Measurements from ENCODE around the gene RTN4RL1. TPM values are rescaled to one million over a fixed set of nuclear protein-coding genes. Genes with fewer than 3 reads are reported as not detected.

The RTN4RL1 gene
- total RNA-seq, 1 donor from 2014 or later: 11.5 TPM

- no peaks in the 10 kb centered on the region for H3K9me3 ChIP-seq
- peaks cover 28 to 35% of the 10 kb centered on the region in 2 donors for H3K36me3 ChIP-seq
- intact Hi-C loops (cut with DNase I): no loop called here
- no peak overlapping the region for H3K4me3 ChIP-seq
- no peak for DNase-seq (ENCODE audit: low spot score in 2 of 2)
- no peak for TF ChIP-seq CTCF (IDR thresholded peaks at IDR 0.05)
- H3K4me1 ChIP-seq: peaks cover 5 to 10% of the 10 kb centered on the region in 2 donors
- H3K27ac ChIP-seq: no peak overlapping the region
- H3K27me3 ChIP-seq: no peaks in the 10 kb centered on the region
These were observed 10.7 kb upstream of the RTN4RL1 start for GRCh38 chr17:2035541-2036488.

- TF ChIP-seq CTCF (IDR thresholded peaks at IDR 0.05): no peak
- DNase-seq (ENCODE audit: low spot score in 2 of 2): no peak
- H3K36me3 ChIP-seq: peaks cover 23 to 35% of the 10 kb centered on the region in 2 donors
- no peak overlapping the region for H3K27ac ChIP-seq
- H3K4me1 ChIP-seq: peaks cover 7 to 13% of the 10 kb centered on the region in 2 donors
- intact Hi-C loops (cut with DNase I): no loop called here
- H3K27me3 ChIP-seq: no peaks in the 10 kb centered on the region
- H3K4me3 ChIP-seq: no peak overlapping the region
- H3K9me3 ChIP-seq: no peaks in the 10 kb centered on the region
These were observed 9.8 kb upstream of the RTN4RL1 start for GRCh38 chr17:2034806-2035540.

- TF ChIP-seq CTCF (IDR thresholded peaks at IDR 0.05): no peak
- Histone ChIP-seq H3K4me1 (peaks cover 7 to 16% of the 10 kb centered on the region in 2 donors), H3K36me3 (peaks cover 23 to 35% of the 10 kb centered on the region in 2 donors), H3K27ac (no peak overlapping the region), H3K27me3 (no peaks in the 10 kb centered on the region), H3K9me3 (no peaks in the 10 kb centered on the region), H3K4me3 (no peak overlapping the region)
- no peak for DNase-seq (ENCODE audit: low spot score in 2 of 2)
- intact Hi-C loops (cut with DNase I): no loop called here
These were observed 9.0 kb upstream of the RTN4RL1 start for GRCh38 chr17:2034157-2034556.

- TF ChIP-seq CTCF (IDR thresholded peaks at IDR 0.05): no peak
- peaks cover 23 to 35% of the 10 kb centered on the region in 2 donors for H3K36me3 ChIP-seq
- no peak for DNase-seq (ENCODE audit: low spot score in 2 of 2)
- H3K9me3 ChIP-seq: no peaks in the 10 kb centered on the region
- no peak overlapping the region for H3K4me3 ChIP-seq
- no peak overlapping the region for H3K27ac ChIP-seq
- intact Hi-C loops (cut with DNase I): no loop called here
- H3K27me3 ChIP-seq: no peaks in the 10 kb centered on the region
- H3K4me1 ChIP-seq: peaks cover 7 to 16% of the 10 kb centered on the region in 2 donors
These were observed 8.0 kb upstream of the RTN4RL1 start for GRCh38 chr17:2033153-2033552.

- H3K4me3 ChIP-seq: peak overlapping the region; percentile 95 to 99
- peak in 2 of 3 experiments; percentile 8 to 41 for TF ChIP-seq CTCF (IDR thresholded peaks at IDR 0.05)
- peaks cover 7 to 17% of the 10 kb centered on the region in 2 donors for H3K4me1 ChIP-seq
- intact Hi-C loops (cut with DNase I): loop anchor here (1.0 kb wide), 1 partner anchor 121 kb away; no protein-coding TSS in a partner anchor
- H3K9me3 ChIP-seq: no peaks in the 10 kb centered on the region
- no peaks in the 10 kb centered on the region for H3K27me3 ChIP-seq
- peaks cover 4 to 14% of the 10 kb centered on the region in 2 donors for H3K36me3 ChIP-seq
- no peak overlapping the region for H3K27ac ChIP-seq
- DNase-seq (ENCODE audit: low spot score in 2 of 2): peak in 1 of 2 donors; percentile 76
These were observed 5.6 kb upstream of the RTN4RL1 start for GRCh38 chr17:2030779-2031163.

Measured in ascending aorta (tissue), 2 donors.